GM23338 (cell line): ENCODE measurements around the gene ACSL3. TPM values are rescaled to one million over a fixed set of nuclear protein-coding genes. Genes with fewer than 3 reads are reported as not detected.

Experiments
- ATAC-seq: fragments of 200-7000 bp; cut with Tn5 transposase; 3 replicates; pipeline ENCODE4 v1.9.1; 2020
- DNase-seq: peaks from one replicate; pipeline ENCODE4 v3.0.0-alpha.2; 2015; ENCODE audit warnings: low spot score
- H2AFZ ChIP-seq: fragments of 200-600 bp; sonication (generic); 2 replicates; pipeline ENCODE4 v1.8.0; 2016; ENCODE audit warnings: antibody characterized with exemption, mild to moderate bottlenecking, moderate library complexity
- H3F3A ChIP-seq: fragments of 200-600 bp; sonication (generic); replicated peaks from 2 replicates; pipeline ENCODE4 v1.8.0; 2017; ENCODE audit warnings: antibody characterized with exemption, mixed run types, low read depth
- H3K27ac ChIP-seq: fragments of 200-600 bp; sonication (generic); 2 replicates; pipeline ENCODE4 v1.6.1; 2016; ENCODE audit warnings: low read depth
- H3K27me3 ChIP-seq: fragments of 200-600 bp; sonication (generic); 2 replicates; pipeline ENCODE4 v1.8.0; 2016; ENCODE audit warnings: mild to moderate bottlenecking, mixed run types, moderate library complexity; ENCODE audit not compliant: insufficient read depth
- H3K36me3 ChIP-seq: fragments of 200-600 bp; sonication (generic); 2 replicates; pipeline ENCODE4 v1.8.0; 2016; ENCODE audit warnings: mild to moderate bottlenecking; ENCODE audit not compliant: insufficient read depth
- H3K4me1 ChIP-seq: fragments of 200-600 bp; sonication (generic); 2 replicates; pipeline ENCODE4 v1.8.0; 2016; ENCODE audit warnings: mild to moderate bottlenecking, moderate library complexity; ENCODE audit not compliant: insufficient read depth
- H3K4me2 ChIP-seq: fragments of 200-600 bp; sonication (generic); 2 replicates; pipeline ENCODE4 v1.7.1; 2017; ENCODE audit warnings: mixed run types
- H3K4me3 ChIP-seq: fragments of 200-600 bp; sonication (generic); 2 replicates; pipeline ENCODE4 v1.6.1; 2016; ENCODE audit warnings: mixed run types
- H3K79me2 ChIP-seq: fragments of 200-600 bp; sonication (generic); replicated peaks from 2 replicates; pipeline ENCODE4 v1.8.0; 2017; ENCODE audit warnings: mild to moderate bottlenecking; ENCODE audit not compliant: insufficient read depth
- H3K9me2 ChIP-seq: fragments of 200-600 bp; sonication (generic); 2 replicates; pipeline ENCODE4 v1.8.0; 2017; ENCODE audit not compliant: insufficient read depth
- H4K20me1 ChIP-seq: fragments of 200-600 bp; sonication (generic); replicated peaks from 2 replicates; pipeline ENCODE4 v1.8.0; 2017; ENCODE audit warnings: mild to moderate bottlenecking; ENCODE audit not compliant: insufficient read depth
- H3K27ac Mint-ChIP-seq: 2 replicates; pipeline ENCODE4 v1.8.0; 2020; ENCODE audit warnings: inconsistent platforms, mild to moderate bottlenecking, moderate library complexity, mixed read lengths
- H3K27me3 Mint-ChIP-seq: 3 replicates; pipeline ENCODE4 v1.8.0; 2022; ENCODE audit warnings: low read depth, mild to moderate bottlenecking, moderate library complexity, mixed read lengths, inconsistent platforms; ENCODE audit not compliant: insufficient read depth, poor library complexity
- H3K36me3 Mint-ChIP-seq: 3 replicates; pipeline ENCODE4 v1.8.0; 2021; ENCODE audit warnings: low read depth, mild to moderate bottlenecking, inconsistent platforms, moderate library complexity, mixed read lengths
- H3K4me1 Mint-ChIP-seq: 3 replicates; pipeline ENCODE4 v1.8.0; 2020; ENCODE audit warnings: mild to moderate bottlenecking, inconsistent platforms, mixed read lengths
- H3K4me3 Mint-ChIP-seq: 3 replicates; pipeline ENCODE4 v1.8.0; 2021; ENCODE audit warnings: moderate library complexity, mild to moderate bottlenecking, inconsistent platforms, mixed read lengths
- H3K9me3 Mint-ChIP-seq: 3 replicates; pipeline ENCODE4 v1.8.0; 2020; ENCODE audit warnings: moderate library complexity, mild to moderate bottlenecking, inconsistent platforms, mixed read lengths
- CREB1 ChIP-seq: fragments of 250-450 bp; sonication (Bioruptor Pico); IDR thresholded peaks from 2 replicates; pipeline ENCODE4 v1.5.0; 2020; ENCODE audit warnings: low read depth, mild to moderate bottlenecking, moderate library complexity
- EZH2 ChIP-seq: fragments of 200-600 bp; sonication (generic); IDR thresholded peaks from one replicate; pipeline ENCODE4 v1.8.0; 2017; ENCODE audit warnings: antibody characterized with exemption, mild to moderate bottlenecking, low read depth; ENCODE audit not compliant: unreplicated experiment
- STAT1 ChIP-seq: IDR thresholded peaks from one replicate; pipeline ENCODE4 v1.6.1; 2016; ENCODE audit warnings: antibody characterized with exemption; ENCODE audit not compliant: unreplicated experiment
- polyA plus RNA-seq: library from polyadenylated mRNA; unstranded; fragments of >200 nt; fragmentation: Nextera tagmentation; extraction: Ambion mirVana; gene quantifications from 2 replicates; pipeline ENCODE4 v1.2.1, GENCODE V29; 2016
- total RNA-seq: library from RNA; depleted of rRNA; stranded (reverse); fragments of >200 nt; shearing (Covaris generic); gene quantifications from 2 replicates; pipeline ENCODE4 v1.2.3, GENCODE V29; 2014
- TF ChIP-seq, protein P1 (sequence below): IDR thresholded peaks from one replicate; pipeline ENCODE4 v1.6.1; 2018; ENCODE audit warnings: antibody characterized with exemption; ENCODE audit not compliant: unreplicated experiment
- TF ChIP-seq, protein P2 (sequence below): fragments of 250-450 bp; sonication (Bioruptor Pico); IDR thresholded peaks from 2 replicates; pipeline ENCODE4 v1.5.0; 2020; ENCODE audit warnings: mild to moderate bottlenecking, moderate library complexity

The ACSL3 gene
- total and polyA plus RNA-seq, 2 experiments from 2014 or later, result 55.3 to 130 TPM

DNA sequence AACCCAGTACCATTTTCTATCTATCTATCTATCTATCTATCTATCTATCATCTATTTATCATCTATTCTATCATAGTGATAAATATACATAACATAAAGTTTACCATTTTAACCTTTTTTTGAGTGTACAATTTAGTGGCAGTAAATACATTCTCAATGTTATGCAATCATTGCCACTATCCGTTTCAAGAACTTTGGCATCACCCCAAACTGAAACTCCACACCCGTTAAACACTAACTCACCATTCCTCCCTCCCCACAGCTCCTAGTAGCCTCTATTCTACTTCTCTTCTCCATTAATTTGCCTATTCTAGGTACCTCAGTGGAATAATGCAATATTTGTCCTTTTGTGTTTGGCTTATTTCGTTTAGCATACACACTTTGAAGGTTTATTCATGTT lies 108.7 kb downstream of the ACSL3 start:
- no peaks in the 10 kb centered on the region for H3K27me3 ChIP-seq
- no peak for DNase-seq

DNA sequence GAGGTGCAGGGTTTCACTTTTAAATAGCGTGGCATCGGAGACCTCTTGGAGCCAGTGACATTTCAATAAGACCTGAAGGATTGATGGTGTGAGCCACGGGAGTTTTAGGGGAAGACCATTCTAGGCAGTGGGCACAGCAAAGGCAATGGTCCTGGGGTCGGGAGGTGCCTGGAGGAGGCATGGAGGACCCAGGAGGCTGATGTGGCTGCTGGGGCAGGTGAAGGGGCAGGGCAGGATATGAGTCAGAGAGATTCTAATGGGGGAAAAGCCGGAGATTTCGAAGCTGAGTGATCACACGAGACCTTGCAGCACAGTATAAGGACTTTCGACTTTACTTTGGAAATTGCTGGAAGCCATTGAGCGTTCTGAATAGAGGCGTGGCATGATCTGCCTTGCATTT lies 111.6 kb downstream of the ACSL3 start:
- Histone ChIP-seq H3K4me3 (no peak overlapping the region), H3K79me2 (no peaks in the 10 kb centered on the region), H3K9me2 (no peaks in the 10 kb centered on the region), H4K20me1 (no peaks in the 10 kb centered on the region), H3K36me3 (no peaks in the 10 kb centered on the region), H3K4me1 (no peaks in the 10 kb centered on the region), H2AFZ (no peak overlapping the region), H3K4me2 (no peak overlapping the region), H3K27ac (no peak overlapping the region), H3F3A (no peaks in the 10 kb centered on the region), H3K27me3 (no peaks in the 10 kb centered on the region)
- Mint-ChIP-seq H3K36me3 (no peaks in the 10 kb centered on the region), H3K27ac (no peak overlapping the region), H3K9me3 (no peaks in the 10 kb centered on the region), H3K4me3 (no peak overlapping the region), H3K27me3 (no peaks in the 10 kb centered on the region), H3K4me1 (no peaks in the 10 kb centered on the region)
- no peak for ATAC-seq
- DNase-seq, result no peak
- TF ChIP-seq STAT1, result no peak
- no peak for TF ChIP-seq EZH2
- TF ChIP-seq, protein P1, sequence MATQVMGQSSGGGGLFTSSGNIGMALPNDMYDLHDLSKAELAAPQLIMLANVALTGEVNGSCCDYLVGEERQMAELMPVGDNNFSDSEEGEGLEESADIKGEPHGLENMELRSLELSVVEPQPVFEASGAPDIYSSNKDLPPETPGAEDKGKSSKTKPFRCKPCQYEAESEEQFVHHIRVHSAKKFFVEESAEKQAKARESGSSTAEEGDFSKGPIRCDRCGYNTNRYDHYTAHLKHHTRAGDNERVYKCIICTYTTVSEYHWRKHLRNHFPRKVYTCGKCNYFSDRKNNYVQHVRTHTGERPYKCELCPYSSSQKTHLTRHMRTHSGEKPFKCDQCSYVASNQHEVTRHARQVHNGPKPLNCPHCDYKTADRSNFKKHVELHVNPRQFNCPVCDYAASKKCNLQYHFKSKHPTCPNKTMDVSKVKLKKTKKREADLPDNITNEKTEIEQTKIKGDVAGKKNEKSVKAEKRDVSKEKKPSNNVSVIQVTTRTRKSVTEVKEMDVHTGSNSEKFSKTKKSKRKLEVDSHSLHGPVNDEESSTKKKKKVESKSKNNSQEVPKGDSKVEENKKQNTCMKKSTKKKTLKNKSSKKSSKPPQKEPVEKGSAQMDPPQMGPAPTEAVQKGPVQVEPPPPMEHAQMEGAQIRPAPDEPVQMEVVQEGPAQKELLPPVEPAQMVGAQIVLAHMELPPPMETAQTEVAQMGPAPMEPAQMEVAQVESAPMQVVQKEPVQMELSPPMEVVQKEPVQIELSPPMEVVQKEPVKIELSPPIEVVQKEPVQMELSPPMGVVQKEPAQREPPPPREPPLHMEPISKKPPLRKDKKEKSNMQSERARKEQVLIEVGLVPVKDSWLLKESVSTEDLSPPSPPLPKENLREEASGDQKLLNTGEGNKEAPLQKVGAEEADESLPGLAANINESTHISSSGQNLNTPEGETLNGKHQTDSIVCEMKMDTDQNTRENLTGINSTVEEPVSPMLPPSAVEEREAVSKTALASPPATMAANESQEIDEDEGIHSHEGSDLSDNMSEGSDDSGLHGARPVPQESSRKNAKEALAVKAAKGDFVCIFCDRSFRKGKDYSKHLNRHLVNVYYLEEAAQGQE, result no peak
- TF ChIP-seq, protein P2, sequence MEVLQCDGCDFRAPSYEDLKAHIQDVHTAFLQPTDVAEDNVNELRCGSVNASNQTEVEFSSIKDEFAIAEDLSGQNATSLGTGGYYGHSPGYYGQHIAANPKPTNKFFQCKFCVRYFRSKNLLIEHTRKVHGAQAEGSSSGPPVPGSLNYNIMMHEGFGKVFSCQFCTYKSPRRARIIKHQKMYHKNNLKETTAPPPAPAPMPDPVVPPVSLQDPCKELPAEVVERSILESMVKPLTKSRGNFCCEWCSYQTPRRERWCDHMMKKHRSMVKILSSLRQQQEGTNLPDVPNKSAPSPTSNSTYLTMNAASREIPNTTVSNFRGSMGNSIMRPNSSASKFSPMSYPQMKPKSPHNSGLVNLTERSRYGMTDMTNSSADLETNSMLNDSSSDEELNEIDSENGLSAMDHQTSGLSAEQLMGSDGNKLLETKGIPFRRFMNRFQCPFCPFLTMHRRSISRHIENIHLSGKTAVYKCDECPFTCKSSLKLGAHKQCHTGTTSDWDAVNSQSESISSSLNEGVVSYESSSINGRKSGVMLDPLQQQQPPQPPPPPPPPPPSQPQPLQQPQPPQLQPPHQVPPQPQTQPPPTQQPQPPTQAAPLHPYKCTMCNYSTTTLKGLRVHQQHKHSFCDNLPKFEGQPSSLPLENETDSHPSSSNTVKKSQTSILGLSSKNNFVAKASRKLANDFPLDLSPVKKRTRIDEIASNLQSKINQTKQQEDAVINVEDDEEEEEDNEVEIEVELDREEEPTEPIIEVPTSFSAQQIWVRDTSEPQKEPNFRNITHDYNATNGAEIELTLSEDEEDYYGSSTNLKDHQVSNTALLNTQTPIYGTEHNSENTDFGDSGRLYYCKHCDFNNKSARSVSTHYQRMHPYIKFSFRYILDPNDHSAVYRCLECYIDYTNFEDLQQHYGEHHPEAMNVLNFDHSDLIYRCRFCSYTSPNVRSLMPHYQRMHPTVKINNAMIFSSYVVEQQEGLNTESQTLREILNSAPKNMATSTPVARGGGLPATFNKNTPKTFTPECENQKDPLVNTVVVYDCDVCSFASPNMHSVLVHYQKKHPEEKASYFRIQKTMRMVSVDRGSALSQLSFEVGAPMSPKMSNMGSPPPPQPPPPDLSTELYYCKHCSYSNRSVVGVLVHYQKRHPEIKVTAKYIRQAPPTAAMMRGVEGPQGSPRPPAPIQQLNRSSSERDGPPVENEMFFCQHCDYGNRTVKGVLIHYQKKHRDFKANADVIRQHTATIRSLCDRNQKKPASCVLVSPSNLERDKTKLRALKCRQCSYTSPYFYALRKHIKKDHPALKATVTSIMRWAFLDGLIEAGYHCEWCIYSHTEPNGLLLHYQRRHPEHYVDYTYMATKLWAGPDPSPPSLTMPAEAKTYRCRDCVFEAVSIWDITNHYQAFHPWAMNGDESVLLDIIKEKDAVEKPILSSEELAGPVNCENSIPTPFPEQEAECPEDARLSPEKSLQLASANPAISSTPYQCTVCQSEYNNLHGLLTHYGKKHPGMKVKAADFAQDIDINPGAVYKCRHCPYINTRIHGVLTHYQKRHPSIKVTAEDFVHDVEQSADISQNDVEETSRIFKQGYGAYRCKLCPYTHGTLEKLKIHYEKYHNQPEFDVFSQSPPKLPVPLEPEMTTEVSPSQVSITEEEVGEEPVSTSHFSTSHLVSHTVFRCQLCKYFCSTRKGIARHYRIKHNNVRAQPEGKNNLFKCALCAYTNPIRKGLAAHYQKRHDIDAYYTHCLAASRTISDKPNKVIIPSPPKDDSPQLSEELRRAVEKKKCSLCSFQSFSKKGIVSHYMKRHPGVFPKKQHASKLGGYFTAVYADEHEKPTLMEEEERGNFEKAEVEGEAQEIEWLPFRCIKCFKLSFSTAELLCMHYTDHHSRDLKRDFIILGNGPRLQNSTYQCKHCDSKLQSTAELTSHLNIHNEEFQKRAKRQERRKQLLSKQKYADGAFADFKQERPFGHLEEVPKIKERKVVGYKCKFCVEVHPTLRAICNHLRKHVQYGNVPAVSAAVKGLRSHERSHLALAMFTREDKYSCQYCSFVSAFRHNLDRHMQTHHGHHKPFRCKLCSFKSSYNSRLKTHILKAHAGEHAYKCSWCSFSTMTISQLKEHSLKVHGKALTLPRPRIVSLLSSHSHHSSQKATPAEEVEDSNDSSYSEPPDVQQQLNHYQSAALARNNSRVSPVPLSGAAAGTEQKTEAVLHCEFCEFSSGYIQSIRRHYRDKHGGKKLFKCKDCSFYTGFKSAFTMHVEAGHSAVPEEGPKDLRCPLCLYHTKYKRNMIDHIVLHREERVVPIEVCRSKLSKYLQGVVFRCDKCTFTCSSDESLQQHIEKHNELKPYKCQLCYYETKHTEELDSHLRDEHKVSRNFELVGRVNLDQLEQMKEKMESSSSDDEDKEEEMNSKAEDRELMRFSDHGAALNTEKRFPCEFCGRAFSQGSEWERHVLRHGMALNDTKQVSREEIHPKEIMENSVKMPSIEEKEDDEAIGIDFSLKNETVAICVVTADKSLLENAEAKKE, result no peak

More for the DNA sequence above, 108.7 kb downstream of the ACSL3 start:
- no peak overlapping the region for H3K4me3 ChIP-seq
- no peak for ATAC-seq
- Mint-ChIP-seq H3K9me3 (no peaks in the 10 kb centered on the region), H3K4me3 (no peak overlapping the region), H3K27ac (no peak overlapping the region), H3K36me3 (no peaks in the 10 kb centered on the region), H3K4me1 (no peaks in the 10 kb centered on the region), H3K27me3 (peaks cover 4% of the 10 kb centered on the region)
- H2AFZ ChIP-seq, result no peak overlapping the region
- H4K20me1 ChIP-seq, result no peaks in the 10 kb centered on the region
- no peak overlapping the region for H3K27ac ChIP-seq
- no peaks in the 10 kb centered on the region for H3K36me3 ChIP-seq
- H3K4me2 ChIP-seq, result no peak overlapping the region
- no peak for TF ChIP-seq CREB1
- no peaks in the 10 kb centered on the region for H3K79me2 ChIP-seq
- H3K9me2 ChIP-seq, result no peaks in the 10 kb centered on the region
- H3K4me1 ChIP-seq, result no peaks in the 10 kb centered on the region
- no peaks in the 10 kb centered on the region for H3F3A ChIP-seq
